Vagina (tissue), 2 donors: Measurements from ENCODE around the gene ST6GALNAC3. TPM values are rescaled to one million over a fixed set of nuclear protein-coding genes. Genes with fewer than 3 reads are reported as not detected.

Experiments used
- DNase-seq, 2 donors: peaks; one replicate each; pipeline ENCODE4 v3.0.0-alpha.2; 2017; ENCODE audit errors: extremely low spot score in 2 of 2
- H3K27ac ChIP-seq: fragments of 200-600 bp; sonication (generic); one replicate; pipeline ENCODE4 v1.5.1; 2019
- H3K27me3 ChIP-seq: fragments of 200-600 bp; sonication (generic); one replicate; pipeline ENCODE4 v1.5.1; 2019
- H3K36me3 ChIP-seq, 2 donors: fragments of 200-600 bp; sonication (generic); one replicate each; pipeline ENCODE4 v1.5.1; 2017 to 2019
- H3K4me1 ChIP-seq: fragments of 200-600 bp; sonication (generic); one replicate; pipeline ENCODE4 v1.5.1; 2019
- H3K4me3 ChIP-seq, 2 donors: fragments of 200-600 bp; sonication (generic); 1 replicate in 1 of 2; 2 replicates in 1 of 2; pipeline ENCODE4 v1.5.1; 2016 to 2019
- H3K9me3 ChIP-seq: fragments of 200-600 bp; sonication (generic); one replicate; pipeline ENCODE4 v1.5.1; 2019
- CTCF ChIP-seq, 3 experiments: fragments of 450-650 bp in 2 of 3; fragments of 200-600 bp in 1 of 3; sonication (generic) in 1 of 3; IDR thresholded peaks; one replicate each; pipeline ENCODE4 v1.5.1; 2017 to 2019; ENCODE audit warnings: antibody characterized with exemption in 3 of 3, mild to moderate bottlenecking in 2 of 3, moderate library complexity in 2 of 3
- POLR2A ChIP-seq, 2 donors: fragments of 450-650 bp; IDR thresholded peaks; one replicate each; pipeline ENCODE4 v1.6.1; 2017; ENCODE audit warnings: antibody characterized with exemption in 2 of 2, mild to moderate bottlenecking in 2 of 2, moderate library complexity in 2 of 2
- POLR2AphosphoS5 ChIP-seq, 2 donors: sonication (generic); formaldehyde crosslinking; IDR thresholded peaks; one replicate each; pipeline ENCODE4 v1.9.0; 2017; ENCODE audit warnings: antibody characterized with exemption in 2 of 2, mild to moderate bottlenecking in 2 of 2, low read depth in 1 of 2; ENCODE audit not compliant: insufficient read depth in 1 of 2
- intact Hi-C: fragments of 100-400 bp; cut with DNase I; formaldehyde crosslinking; loops from one replicate; pipeline ENCODE4 v1.15.1; 2023
- total RNA-seq: library from RNA; depleted of rRNA; stranded (reverse); fragments of >200 nt; gene quantifications from one replicate; pipeline ENCODE4 v1.2.3, GENCODE V29; 2016

Gene ST6GALNAC3
- total RNA-seq, 1 donor from 2014 or later, result 21.1 TPM

GRCh38 chr1:76128096-76128495, 53.5 kb downstream of the ST6GALNAC3 start:
- Histone ChIP-seq H3K9me3 (no peaks in the 10 kb centered on the region), H3K27ac (no peak overlapping the region), H3K4me1 (no peaks in the 10 kb centered on the region), H3K36me3 (no peaks in the 10 kb centered on the region), H3K27me3 (no peaks in the 10 kb centered on the region), H3K4me3 (no peak overlapping the region)
- no peak for TF ChIP-seq POLR2AphosphoS5 (IDR thresholded peaks at IDR 0.05; ENCODE audit: insufficient read depth in 1 of 2, low read depth in 1 of 2)
- TF ChIP-seq CTCF (IDR thresholded peaks at IDR 0.05), result no peak
- TF ChIP-seq POLR2A (IDR thresholded peaks at IDR 0.05), result no peak
- no peak for DNase-seq
- intact Hi-C loops, result no loop called here

GRCh38 chr1:76129731-76130130, 55.2 kb downstream of the ST6GALNAC3 start:
- H3K27ac ChIP-seq, result no peak overlapping the region
- no peak for TF ChIP-seq CTCF (IDR thresholded peaks at IDR 0.05)
- no peak for TF ChIP-seq POLR2AphosphoS5 (IDR thresholded peaks at IDR 0.05; ENCODE audit: insufficient read depth in 1 of 2, low read depth in 1 of 2)
- no peak for TF ChIP-seq POLR2A (IDR thresholded peaks at IDR 0.05)
- H3K36me3 ChIP-seq, result no peaks in the 10 kb centered on the region
- H3K9me3 ChIP-seq, result no peaks in the 10 kb centered on the region
- no peak overlapping the region for H3K4me3 ChIP-seq
- H3K27me3 ChIP-seq, result no peaks in the 10 kb centered on the region
- no peaks in the 10 kb centered on the region for H3K4me1 ChIP-seq
- no peak for DNase-seq
- intact Hi-C loops, result no loop called here

- no peaks in the 10 kb centered on the region for H3K27me3 ChIP-seq
- H3K27ac ChIP-seq, result no peak overlapping the region
- DNase-seq, result no peak
- no peaks in the 10 kb centered on the region for H3K4me1 ChIP-seq
- H3K9me3 ChIP-seq, result no peaks in the 10 kb centered on the region
- intact Hi-C loops, result no loop called here
- no peak overlapping the region for H3K4me3 ChIP-seq
- H3K36me3 ChIP-seq, result no peaks in the 10 kb centered on the region
- TF ChIP-seq POLR2AphosphoS5 (IDR thresholded peaks at IDR 0.05; ENCODE audit: insufficient read depth in 1 of 2, low read depth in 1 of 2) (no peak), POLR2A (IDR thresholded peaks at IDR 0.05) (no peak), CTCF (IDR thresholded peaks at IDR 0.05) (no peak)
Observed at GRCh38 chr1:76130992-76131391, 56.4 kb downstream of the ST6GALNAC3 start.

- TF ChIP-seq POLR2AphosphoS5 (IDR thresholded peaks at IDR 0.05; ENCODE audit: insufficient read depth in 1 of 2, low read depth in 1 of 2) (no peak), POLR2A (IDR thresholded peaks at IDR 0.05) (no peak), CTCF (IDR thresholded peaks at IDR 0.05) (no peak)
- H3K4me1 ChIP-seq, result no peaks in the 10 kb centered on the region
- DNase-seq, result no peak
- H3K27me3 ChIP-seq, result no peaks in the 10 kb centered on the region
- H3K4me3 ChIP-seq, result no peak overlapping the region
- H3K27ac ChIP-seq, result no peak overlapping the region
- H3K9me3 ChIP-seq, result no peaks in the 10 kb centered on the region
- intact Hi-C loops, result no loop called here
- H3K36me3 ChIP-seq, result no peaks in the 10 kb centered on the region
Observed at GRCh38 chr1:76133977-76134376, 59.4 kb downstream of the ST6GALNAC3 start.

GRCh38 chr1:76135835-76136234, 61.3 kb downstream of the ST6GALNAC3 start:
- DNase-seq, result no peak
- no peak overlapping the region for H3K27ac ChIP-seq
- no peak overlapping the region for H3K4me3 ChIP-seq
- TF ChIP-seq POLR2AphosphoS5 (IDR thresholded peaks at IDR 0.05; ENCODE audit: insufficient read depth in 1 of 2, low read depth in 1 of 2) (no peak), POLR2A (IDR thresholded peaks at IDR 0.05) (no peak), CTCF (IDR thresholded peaks at IDR 0.05) (no peak)
- H3K4me1 ChIP-seq, result no peaks in the 10 kb centered on the region
- intact Hi-C loops, result no loop called here
- H3K36me3 ChIP-seq, result no peaks in the 10 kb centered on the region
- H3K27me3 ChIP-seq, result no peaks in the 10 kb centered on the region
- no peaks in the 10 kb centered on the region for H3K9me3 ChIP-seq
